Measurements from ENCODE around the gene ZNF431.

DNA sequence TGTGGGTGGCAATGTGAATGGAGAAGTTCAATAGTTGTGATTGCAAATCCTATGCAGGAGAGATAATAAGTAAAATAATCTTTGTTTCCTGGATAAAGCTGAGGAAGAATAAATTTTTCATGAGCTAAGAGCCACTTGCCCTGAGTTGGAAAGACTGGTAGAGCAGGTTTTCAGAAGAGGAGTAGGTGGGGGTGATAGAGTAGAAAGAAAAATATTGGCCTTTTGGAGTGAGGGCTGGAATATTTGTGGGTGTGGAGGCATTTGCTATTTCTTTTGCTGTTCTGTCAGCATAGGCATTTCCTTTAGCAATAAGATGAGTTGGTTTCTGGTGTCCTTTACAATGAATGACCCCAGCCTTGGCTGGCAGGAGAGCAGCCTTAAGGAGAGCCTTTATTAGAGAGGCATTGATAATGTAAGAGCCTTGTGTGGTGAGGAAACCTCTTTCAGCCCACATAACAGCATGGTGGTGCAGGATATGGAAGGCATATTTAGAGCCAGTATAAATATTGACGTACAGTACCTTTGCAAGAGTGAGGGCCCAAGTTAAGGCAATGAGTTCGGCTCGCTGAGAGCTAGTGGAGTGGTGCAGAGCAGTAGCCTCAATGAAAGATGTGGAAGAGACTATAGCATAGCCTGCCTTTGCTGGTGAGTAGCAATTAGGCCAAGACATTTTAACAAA, 11.6 kb upstream of the ZNF431 start:
- TF ChIP-seq POLR2A (IDR thresholded peaks at IDR 0.05) (no peak), CTCF (IDR thresholded peaks at IDR 0.05) (no peak)
